Tibial nerve (tissue), 4 donors: ENCODE measurements around the gene ALPP. TPM values are rescaled to one million over a fixed set of nuclear protein-coding genes. Genes with fewer than 3 reads are reported as not detected.
"Not testable (repeated sequence)": the region's sequence is repeated elsewhere in the genome, so short reads cannot be mapped to it uniquely, and the experiment has no call there.

Source experiments
- DNase-seq, 2 donors: peaks; one replicate each; pipeline ENCODE4 v3.0.0-alpha.2; 2019; ENCODE audit warnings: low spot score in 2 of 2
- H3K27ac ChIP-seq, 4 donors: fragments of 200-600 bp; sonication (generic) in 3 of 4; one replicate each; pipeline ENCODE4 v1.5.1; 2017 to 2019; ENCODE audit warnings: mild to moderate bottlenecking in 1 of 4
- H3K27me3 ChIP-seq, 2 donors: fragments of 200-600 bp; sonication (generic) in 1 of 2; one replicate each; pipeline versions ENCODE4 v1.5.1 to v1.6.0; 2017 to 2019
- H3K36me3 ChIP-seq, 3 donors: fragments of 200-600 bp; sonication (generic); one replicate each; pipeline ENCODE4 v1.5.1; 2018 to 2019
- H3K4me1 ChIP-seq, 4 donors: fragments of 200-600 bp; sonication (generic) in 3 of 4; one replicate each; pipeline ENCODE4 v1.5.1; 2017 to 2019
- H3K4me3 ChIP-seq, 4 donors: fragments of 200-600 bp; sonication (generic) in 3 of 4; one replicate each; pipeline ENCODE4 v1.5.1; 2017 to 2019; ENCODE audit warnings: mild to moderate bottlenecking in 1 of 4, moderate library complexity in 1 of 4
- H3K9me3 ChIP-seq, 4 donors: fragments of 200-600 bp; sonication (generic) in 3 of 4; one replicate each; pipeline ENCODE4 v1.5.1; 2017 to 2019
- CTCF ChIP-seq, 5 experiments: fragments of 200-600 bp in 3 of 5; fragments of 450-650 bp in 2 of 5; sonication (generic) in 3 of 5; IDR thresholded peaks; one replicate each; pipeline ENCODE4 v1.5.1; 2016 to 2019; ENCODE audit warnings: antibody characterized with exemption in 5 of 5, mild to moderate bottlenecking in 3 of 5, moderate library complexity in 2 of 5
- EP300 ChIP-seq, 2 donors: sonication (generic); formaldehyde crosslinking; IDR thresholded peaks; one replicate each; pipeline ENCODE4 v1.6.1; 2017; ENCODE audit warnings: antibody characterized with exemption in 2 of 2, mild to moderate bottlenecking in 1 of 2
- POLR2A ChIP-seq, 2 donors: fragments of 450-650 bp; IDR thresholded peaks; one replicate each; pipeline ENCODE4 v1.6.1; 2017; ENCODE audit warnings: antibody characterized with exemption in 2 of 2, mild to moderate bottlenecking in 2 of 2, moderate library complexity in 2 of 2
- WGBS, 2 donors: methylation state at CpG; one replicate each; pipeline ENCODE4 v1.1.5; 2018; 5-methylcytosine and 5-hydroxymethylcytosine counted together
- total RNA-seq, 4 donors: library from RNA; depleted of rRNA; stranded (reverse); fragments of >200 nt; gene quantifications; one replicate each; pipeline ENCODE4 v1.1.0, GENCODE V29; 2016

Gene ALPP
- total RNA-seq, 4 donors from 2014 or later: not detected

GRCh38 chr2:232377841-232378734 lies 463 bp upstream of the ALPP start:
- no peak overlapping the region for H3K27ac ChIP-seq
- H3K9me3 ChIP-seq: no peaks in the 10 kb centered on the region
- H3K4me1 ChIP-seq: no peaks in the 10 kb centered on the region
- H3K27me3 ChIP-seq: peaks cover 0 to 29% of the 10 kb centered on the region in 2 donors
- H3K4me3 ChIP-seq: no peak overlapping the region
- H3K36me3 ChIP-seq: no peaks in the 10 kb centered on the region
- DNase-seq: no peak
- TF ChIP-seq POLR2A (IDR thresholded peaks at IDR 0.05) (no peak), CTCF (IDR thresholded peaks at IDR 0.05) (no peak)
- WGBS, 2 donors: 70 to 90% methylated on average over 13 to 17 of the region's 17 CpGs

GRCh38 chr2:232379610-232380590 lies 1.3 kb downstream of the ALPP start:
- H3K27ac ChIP-seq, H3K9me3 ChIP-seq, H3K4me3 ChIP-seq, H3K36me3 ChIP-seq, H3K4me1 ChIP-seq, DNase-seq: not testable (repeated sequence)
- 85 to 89% methylated on average over 25 to 32 of the region's 41 CpGs for WGBS, 2 donors
- H3K27me3 ChIP-seq: peaks cover 0 to 46% of the 10 kb centered on the region in 2 donors

GRCh38 chr2:232381204-232382031 lies 2.9 kb downstream of the ALPP start:
- not testable (repeated sequence) for DNase-seq, H3K36me3 ChIP-seq, H3K4me3 ChIP-seq, H3K9me3 ChIP-seq, H3K4me1 ChIP-seq, H3K27ac ChIP-seq
- WGBS, 2 donors: 21 to 62% methylated on average over 37 to 52 of the region's 59 CpGs
- peaks cover 0 to 58% of the 10 kb centered on the region in 2 donors for H3K27me3 ChIP-seq

- no peaks in the 10 kb centered on the region for H3K9me3 ChIP-seq
- no peak for DNase-seq
- peaks cover 0 to 18% (median 0%) of the 10 kb centered on the region in 4 donors for H3K4me1 ChIP-seq
- no peaks in the 10 kb centered on the region for H3K36me3 ChIP-seq
- no peak overlapping the region for H3K4me3 ChIP-seq
- H3K27me3 ChIP-seq: peaks cover 0 to 70% of the 10 kb centered on the region in 2 donors
- 54 to 65% methylated on average over 18 of the region's 18 CpGs for WGBS, 2 donors
- TF ChIP-seq POLR2A (IDR thresholded peaks at IDR 0.05): no peak
- TF ChIP-seq CTCF (IDR thresholded peaks at IDR 0.05): no peak
- TF ChIP-seq EP300 (IDR thresholded peaks at IDR 0.05): no peak
- no peak overlapping the region for H3K27ac ChIP-seq
These were observed 4.0 kb downstream of the ALPP start for GRCh38 chr2:232382331-232383225.

- Histone ChIP-seq H3K4me3 (no peak overlapping the region), H3K27me3 (peaks cover 0 to 88% of the 10 kb centered on the region in 2 donors), H3K9me3 (no peaks in the 10 kb centered on the region), H3K36me3 (no peaks in the 10 kb centered on the region), H3K4me1 (peaks cover 0 to 27% (median 2%) of the 10 kb centered on the region in 4 donors), H3K27ac (no peak overlapping the region)
- TF ChIP-seq CTCF (IDR thresholded peaks at IDR 0.05): no peak
- no peak for DNase-seq
- 100% methylated on average over 1 of the region's 1 CpG for WGBS, 2 donors
These were observed 5.9 kb downstream of the ALPP start for GRCh38 chr2:232384466-232384865.

GRCh38 chr2:232385058-232385457 lies 6.5 kb downstream of the ALPP start:
- Histone ChIP-seq H3K27me3 (peaks cover 0 to 90% of the 10 kb centered on the region in 2 donors), H3K4me1 (peaks cover 0 to 27% (median 2%) of the 10 kb centered on the region in 4 donors)
- not testable (repeated sequence) for H3K36me3 ChIP-seq, H3K9me3 ChIP-seq, H3K4me3 ChIP-seq, DNase-seq, H3K27ac ChIP-seq
